VCaP (cell line): ENCODE data around the gene TRIM26.

Source experiments
- H3K27ac ChIP-seq: fragments of 450-650 bp; 2 replicates; pipeline ENCODE4 v1.5.1; 2017
- TF ChIP-seq, protein P1 (sequence below): fragments of 450-650 bp; conservative IDR thresholded peaks from 2 replicates; pipeline ENCODE4 v1.5.1; 2017; ENCODE audit warnings: mild to moderate bottlenecking, moderate library complexity

Gene TRIM26

DNA sequence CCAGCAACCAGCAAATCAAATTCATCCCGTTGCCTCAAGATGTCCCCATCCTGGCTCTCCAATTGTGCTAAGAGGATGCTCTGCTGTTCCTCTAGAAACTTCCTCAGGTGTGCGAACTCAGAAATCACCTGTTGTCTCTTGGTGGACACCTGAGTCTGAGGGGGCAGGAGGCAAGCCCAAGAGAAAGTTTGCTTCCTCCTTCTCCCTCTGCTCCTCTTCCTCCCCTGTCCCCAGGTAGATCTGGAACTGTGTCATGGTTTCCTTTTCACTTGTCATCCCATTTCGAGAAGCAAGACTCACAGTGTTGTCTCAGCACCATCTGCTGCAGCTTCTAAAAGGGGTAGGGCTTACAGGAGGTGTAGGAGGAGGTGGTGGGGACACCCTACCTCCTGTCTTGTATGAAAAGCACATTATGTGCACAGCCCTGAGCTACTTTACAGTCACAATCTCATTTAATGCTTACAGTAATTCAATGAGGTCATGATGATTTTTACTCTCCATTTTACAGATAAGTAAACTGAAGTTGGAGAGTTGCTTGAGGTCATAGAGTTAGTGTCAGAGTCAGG lies 54.6 kb downstream of the TRIM26 start:
- TF ChIP-seq, protein P1, sequence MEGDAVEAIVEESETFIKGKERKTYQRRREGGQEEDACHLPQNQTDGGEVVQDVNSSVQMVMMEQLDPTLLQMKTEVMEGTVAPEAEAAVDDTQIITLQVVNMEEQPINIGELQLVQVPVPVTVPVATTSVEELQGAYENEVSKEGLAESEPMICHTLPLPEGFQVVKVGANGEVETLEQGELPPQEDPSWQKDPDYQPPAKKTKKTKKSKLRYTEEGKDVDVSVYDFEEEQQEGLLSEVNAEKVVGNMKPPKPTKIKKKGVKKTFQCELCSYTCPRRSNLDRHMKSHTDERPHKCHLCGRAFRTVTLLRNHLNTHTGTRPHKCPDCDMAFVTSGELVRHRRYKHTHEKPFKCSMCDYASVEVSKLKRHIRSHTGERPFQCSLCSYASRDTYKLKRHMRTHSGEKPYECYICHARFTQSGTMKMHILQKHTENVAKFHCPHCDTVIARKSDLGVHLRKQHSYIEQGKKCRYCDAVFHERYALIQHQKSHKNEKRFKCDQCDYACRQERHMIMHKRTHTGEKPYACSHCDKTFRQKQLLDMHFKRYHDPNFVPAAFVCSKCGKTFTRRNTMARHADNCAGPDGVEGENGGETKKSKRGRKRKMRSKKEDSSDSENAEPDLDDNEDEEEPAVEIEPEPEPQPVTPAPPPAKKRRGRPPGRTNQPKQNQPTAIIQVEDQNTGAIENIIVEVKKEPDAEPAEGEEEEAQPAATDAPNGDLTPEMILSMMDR: no peak
- no peak overlapping the region for H3K27ac ChIP-seq

DNA sequence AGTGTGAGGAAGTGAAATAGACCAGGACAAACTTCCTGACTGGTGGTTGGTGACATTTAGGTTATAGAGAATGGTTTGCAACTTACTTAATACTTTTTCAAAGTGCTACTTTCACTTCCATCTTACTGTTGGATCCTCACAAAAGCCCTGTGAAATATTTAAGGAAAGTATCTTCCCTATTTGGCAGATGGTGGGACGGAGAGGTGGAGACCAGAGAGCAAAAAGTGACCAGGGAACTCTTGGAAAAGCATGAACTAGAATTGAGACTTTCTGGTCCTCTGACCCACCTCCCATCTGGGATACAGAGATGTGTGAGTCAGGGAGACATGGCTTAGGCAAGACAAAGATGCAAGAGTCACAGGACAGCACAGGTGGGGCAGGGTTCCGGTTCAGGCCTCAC lies 55.2 kb downstream of the TRIM26 start:
- H3K27ac ChIP-seq: no peak overlapping the region
- TF ChIP-seq, protein P1: no peak

DNA sequence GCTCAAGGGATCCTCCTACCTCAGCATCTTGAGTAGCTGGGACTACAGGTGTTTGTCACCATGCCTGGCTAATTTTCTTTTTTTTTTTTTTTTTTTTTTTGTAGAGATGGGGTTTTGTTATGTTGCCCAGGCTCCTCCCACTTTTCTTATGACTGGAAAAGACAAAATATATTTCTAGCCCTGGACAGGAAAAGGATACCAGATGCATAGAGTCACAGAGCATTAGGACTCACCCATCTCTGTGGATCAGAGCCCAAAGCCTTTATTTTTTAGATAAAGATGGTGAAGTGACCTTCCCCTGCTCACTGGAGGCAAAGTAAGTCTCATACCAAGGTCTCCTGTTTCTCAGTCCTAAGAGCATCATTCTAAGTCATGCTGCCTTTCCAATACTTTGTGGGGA lies 55.6 kb downstream of the TRIM26 start:
- TF ChIP-seq, protein P1: no peak
- H3K27ac ChIP-seq: no peak overlapping the region

DNA sequence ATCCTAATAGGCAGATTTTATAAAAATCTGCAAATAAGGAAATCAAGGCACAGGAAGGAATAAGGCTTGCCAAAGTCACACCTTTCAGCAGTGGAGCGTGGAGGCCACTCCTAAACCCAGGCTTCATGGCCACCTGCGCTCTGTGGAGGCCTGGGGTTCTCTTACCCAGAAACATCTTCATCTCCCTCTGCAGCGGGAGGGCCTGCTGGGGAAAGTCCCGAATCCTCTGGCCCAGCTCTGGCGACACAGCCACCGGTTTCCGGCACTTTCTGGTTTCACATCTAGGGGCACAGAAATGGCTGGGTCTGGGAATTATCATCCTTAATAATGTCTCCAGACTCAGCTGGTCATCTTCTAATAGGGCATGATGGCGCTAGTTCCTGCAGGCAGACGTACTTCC lies 56.4 kb downstream of the TRIM26 start:
- no peak overlapping the region for H3K27ac ChIP-seq
- TF ChIP-seq, protein P1: no peak

DNA sequence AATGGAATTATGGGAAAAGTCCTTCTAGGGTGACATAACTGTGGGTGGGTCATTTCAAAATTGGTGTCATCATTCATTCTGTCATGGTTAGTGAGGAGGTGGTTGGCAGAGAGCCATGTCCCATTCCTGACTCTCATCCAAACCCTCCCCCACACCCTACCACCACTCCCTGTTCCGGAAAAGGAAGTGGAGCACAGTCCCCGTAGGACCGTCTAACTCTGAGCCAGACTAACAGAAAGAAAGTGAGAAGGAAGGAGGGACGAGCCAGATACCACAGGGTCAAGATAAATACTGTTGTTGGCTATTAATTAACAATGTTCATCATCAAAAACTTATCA lies 57.0 kb downstream of the TRIM26 start:
- no peak overlapping the region for H3K27ac ChIP-seq
- TF ChIP-seq, protein P1: no peak

DNA sequence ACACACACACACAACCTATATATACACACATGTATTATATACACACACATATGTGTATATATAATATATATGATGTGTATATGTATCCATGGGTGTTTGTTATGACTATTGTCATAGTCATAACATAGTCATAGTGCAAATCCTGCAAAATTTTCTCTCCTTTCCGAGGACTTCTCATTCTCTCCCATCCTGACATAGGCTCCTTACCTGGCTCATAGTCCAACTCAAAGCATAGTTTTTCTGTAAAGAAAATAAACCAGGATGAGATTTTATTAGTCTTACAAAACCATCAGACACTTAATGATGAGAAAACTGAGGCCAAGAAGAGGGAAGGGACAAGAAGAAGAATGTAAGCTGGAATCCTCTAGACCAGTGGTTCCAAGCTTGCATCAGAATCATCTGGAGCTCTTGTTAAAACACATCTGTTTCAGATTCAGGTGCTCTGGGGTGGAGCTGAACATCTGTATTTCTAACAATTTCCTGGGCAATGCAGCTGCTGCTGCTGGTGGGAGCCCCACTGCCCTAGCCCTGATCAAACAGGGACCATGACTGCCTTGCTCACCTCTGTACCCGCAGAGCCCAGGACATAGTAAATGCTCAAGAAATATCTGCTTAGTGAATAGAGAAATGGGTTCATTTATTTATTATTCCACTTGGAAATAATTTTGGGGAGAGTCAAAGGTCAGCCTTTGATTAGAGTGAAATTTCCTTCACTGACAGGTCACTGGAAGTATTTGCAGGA lies 57.5 kb downstream of the TRIM26 start:
- no peak overlapping the region for H3K27ac ChIP-seq
- TF ChIP-seq, protein P1: no peak

DNA sequence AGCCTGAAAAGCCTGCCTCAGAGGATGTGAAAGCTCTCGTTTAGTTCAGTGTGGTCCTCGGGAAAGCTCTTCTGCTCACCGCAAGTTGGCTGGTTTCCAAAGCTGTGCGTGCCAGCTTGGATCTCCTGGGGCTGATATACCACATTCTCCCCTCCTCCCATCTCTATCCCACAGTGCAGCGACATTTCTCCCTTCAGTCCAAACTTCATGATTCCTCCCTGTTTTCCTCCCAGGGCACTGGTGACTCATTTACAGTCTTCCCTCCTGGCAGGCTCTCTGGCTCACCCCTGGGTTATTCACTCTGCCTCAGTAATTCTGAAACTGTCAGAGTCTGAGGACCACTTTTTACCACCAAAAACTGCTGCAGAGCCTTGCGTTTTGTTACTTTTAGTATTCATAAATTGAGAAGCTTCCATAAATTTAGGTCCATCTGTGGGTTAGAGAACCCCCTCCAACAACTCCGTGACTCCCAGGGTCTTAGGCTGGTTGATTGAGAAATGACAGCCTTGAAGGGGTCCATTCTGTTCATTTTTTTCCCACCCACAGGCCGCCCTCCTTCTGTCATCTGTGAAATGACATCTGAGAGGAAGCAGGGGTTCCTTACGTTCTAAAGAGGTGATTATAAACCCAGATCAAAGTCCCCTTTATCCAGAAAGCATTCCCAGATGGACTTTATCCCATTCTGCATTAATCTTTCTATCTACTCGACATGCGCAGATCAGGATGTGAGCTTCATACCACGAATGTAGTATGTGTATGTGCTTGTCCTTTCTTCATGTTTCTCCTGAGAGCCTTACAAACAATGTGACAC lies 58.3 kb downstream of the TRIM26 start:
- no peak overlapping the region for H3K27ac ChIP-seq
- TF ChIP-seq, protein P1: no peak
